K562 (cell line): ENCODE results near the gene CAPRIN1. TPM values are rescaled to one million over a fixed set of nuclear protein-coding genes. Genes with fewer than 3 reads are reported as not detected.

Experiments used
- CHAMP1 ChIP-seq: fragments of 450-650 bp; IDR thresholded peaks from 2 replicates; pipeline ENCODE4 v1.6.1; 2016; ENCODE audit warnings: mild to moderate bottlenecking
- DDX20 ChIP-seq: fragments of 450-650 bp; IDR thresholded peaks from 2 replicates; pipeline ENCODE4 v1.6.1; 2016; ENCODE audit warnings: missing genetic modification characterization, low read depth, mild to moderate bottlenecking, missing compliant biosample characterization, moderate library complexity
- FOXP1 ChIP-seq: sonication (generic); formaldehyde crosslinking; IDR thresholded peaks from 2 replicates; pipeline ENCODE4 v1.8.0; 2022; ENCODE audit warnings: mild to moderate bottlenecking, missing genetic modification reagents
- GABPB2 ChIP-seq: fragments of 250-450 bp; sonication (Bioruptor Pico); conservative IDR thresholded peaks from 2 replicates; pipeline ENCODE4 v1.5.1; 2021; ENCODE audit warnings: mild to moderate bottlenecking
- KAT7 ChIP-seq: sonication (generic); formaldehyde crosslinking; IDR thresholded peaks from 2 replicates; pipeline ENCODE4 v1.8.0; 2022; ENCODE audit warnings: missing genetic modification reagents, mild to moderate bottlenecking, borderline replicate concordance
- MEIS2 ChIP-seq: fragments of 450-650 bp; IDR thresholded peaks from 2 replicates; pipeline ENCODE4 v1.6.1; 2014; ENCODE audit warnings: mild to moderate bottlenecking; ENCODE audit not compliant: partially characterized antibody
- MNT ChIP-seq, 2 experiments: fragments of 450-650 bp; conservative IDR thresholded peaks; 2 replicates each; pipeline ENCODE4 v1.6.1; 2017; ENCODE audit warnings: mild to moderate bottlenecking in 2 of 2, moderate library complexity in 2 of 2
- POLR3G ChIP-seq: IDR thresholded peaks from 2 replicates; pipeline ENCODE4 v1.6.1; 2011; ENCODE audit not compliant: insufficient read length, insufficient replicate concordance; ENCODE audit errors: extremely low read depth
- PPARD ChIP-seq: fragments of 250-450 bp; sonication (Bioruptor Pico); IDR thresholded peaks from 2 replicates; pipeline ENCODE4 v1.8.0; 2022; ENCODE audit warnings: inconsistent platforms, mild to moderate bottlenecking, moderate library complexity
- SRF ChIP-seq, 2 experiments: fragments of 250-450, 450-650 bp in 1 of 2; sonication (Bioruptor Pico) in 1 of 2; sonication (generic) in 1 of 2; formaldehyde crosslinking; IDR thresholded peaks; 2 replicates each; pipeline versions ENCODE4 v1.5.0 to v1.5.1; 2020 to 2022; ENCODE audit warnings: mild to moderate bottlenecking in 1 of 2, missing genetic modification reagents in 1 of 2
- SUPT5H ChIP-seq: fragments of 450-650 bp; IDR thresholded peaks from 2 replicates; pipeline ENCODE4 v1.6.1; 2016
- TSC22D4 ChIP-seq: fragments of 450-650 bp; IDR thresholded peaks from 2 replicates; pipeline ENCODE4 v1.6.1; 2016; ENCODE audit warnings: missing genetic modification characterization, missing biosample characterization, control low read depth
- ZBTB33 ChIP-seq: sonication (generic); formaldehyde crosslinking; IDR thresholded peaks from 2 replicates; pipeline ENCODE4 v1.8.1; 2023; ENCODE audit warnings: mild to moderate bottlenecking, missing genetic modification reagents
- ZFP1 ChIP-seq: fragments of 450-650 bp; formaldehyde crosslinking; IDR thresholded peaks from 2 replicates; pipeline ENCODE4 v1.4.0; 2020; ENCODE audit warnings: mild to moderate bottlenecking, mixed read lengths
- ZNF431 ChIP-seq: sonication (generic); formaldehyde crosslinking; IDR thresholded peaks from 2 replicates; pipeline ENCODE4 v1.8.0; 2022; ENCODE audit warnings: mild to moderate bottlenecking, missing genetic modification reagents
- ZNF445 ChIP-seq: fragments of 250-450 bp; sonication (Bioruptor Pico); IDR thresholded peaks from 2 replicates; pipeline ENCODE4 v1.4.0; 2020; ENCODE audit warnings: low read depth, mild to moderate bottlenecking, moderate library complexity
- ZNF518B ChIP-seq: fragments of 250-450 bp; sonication (Bioruptor Pico); IDR thresholded peaks from 2 replicates; pipeline ENCODE4 v1.5.0; 2021; ENCODE audit warnings: mild to moderate bottlenecking, moderate library complexity
- ZNF764 ChIP-seq: fragments of 250-450 bp; sonication (Bioruptor Pico); IDR thresholded peaks from 2 replicates; pipeline ENCODE4 v1.4.0; 2020; ENCODE audit warnings: low read depth, mild to moderate bottlenecking, moderate library complexity
- polyA plus RNA-seq, 8 experiments: library from polyadenylated mRNA; depleted of rRNA in 4 of 8; stranded (reverse) in 5 of 8; unstranded in 3 of 8; fragments of >200 nt; fragmentation: Nextera tagmentation in 2 of 8; fragmentation: Illumina TruSeq in 1 of 8; extraction: Ambion mirVana in 2 of 8; extraction: Trizol in 1 of 8; gene quantifications; 2 replicates each; pipeline versions ENCODE4 v1.2.1 to v1.2.3, GENCODE V29; 2011 to 2014; ENCODE audit warnings: inconsistent platforms in 1 of 8, missing spikeins in 1 of 8
- total RNA-seq, 7 experiments: library from RNA; depleted of rRNA in 6 of 7; stranded (reverse); fragments of >200 nt in 6 of 7; fragmentation: Illumina TruSeq in 2 of 7; extraction: Trizol in 2 of 7; gene quantifications; 2 replicates each; pipeline versions ENCODE4 v1.2.1 to v1.2.3, GENCODE V29; 2011 to 2021; ENCODE audit warnings: low replicate concordance in 1 of 7

The CAPRIN1 gene
- total and polyA plus RNA-seq, 9 of the 15 experiments (the other 6 are each of a cell fraction or from before 2014, with no cell fraction given): 49.6 to 271 (median 244) TPM

GRCh38 chr11:34051349-34052035, at the start of gene CAPRIN1 (continued):
- no peak for TF ChIP-seq CHAMP1
- TF ChIP-seq SUPT5H: peak; percentile 93
- TF ChIP-seq FOXP1 (CRISPR knock-in tag): 0 out of 2 replicates have a peak, but pooled peaks have one; percentile 41
- no peak for TF ChIP-seq POLR3G
- no peak for TF ChIP-seq TSC22D4 (tag)
- peak in 1 of 2 experiments; percentile 50; a peak in 3 of 4 replicates for TF ChIP-seq MNT (conservative IDR thresholded peaks at IDR 0.05)
- TF ChIP-seq ZNF518B: no peak
- no peak for TF ChIP-seq GABPB2
- TF ChIP-seq ZFP1 (CRISPR knock-in tag): no peak
- no peak for TF ChIP-seq ZNF764
- TF ChIP-seq ZBTB33 (CRISPR knock-in tag): peak; percentile 56
- no peak for TF ChIP-seq SRF (CRISPR knock-in tag; IDR thresholded peaks at IDR 0.05)
- no peak for TF ChIP-seq PPARD (CRISPR knock-in tag)
- no peak for TF ChIP-seq MEIS2
- peak; percentile 14; the same call in 1 of the 2 replicates for TF ChIP-seq ZNF431 (CRISPR knock-in tag)
- TF ChIP-seq ZNF445 (CRISPR knock-in tag): no peak
- no peak for TF ChIP-seq KAT7 (CRISPR knock-in tag)
- no peak for TF ChIP-seq DDX20 (tag)
